Keratinocyte (primary cell): ENCODE data around the gene ALOX5.

ENCODE experiments used
- EZH2 ChIP-seq: IDR thresholded peaks from one replicate; pipeline ENCODE4 v1.6.1; 2012; ENCODE audit warnings: inconsistent platforms, mild to moderate bottlenecking, low read length, moderate library complexity
- TF ChIP-seq, protein P1 (sequence below), 3 experiments: IDR thresholded peaks in 1 of 3; conservative IDR thresholded peaks in 1 of 3; optimal IDR thresholded peaks in 1 of 3; 2 replicates in 2 of 3; 3 replicates in 1 of 3; pipeline versions ENCODE3 to v1.5.1; 2011; ENCODE audit warnings: low read length in 3 of 3, mild to moderate bottlenecking in 3 of 3, moderate library complexity in 2 of 3, control low read depth in 1 of 3, inconsistent platforms in 1 of 3; ENCODE audit not compliant: insufficient read depth in 2 of 3; ENCODE audit errors: extremely low read depth in 1 of 3

- TF ChIP-seq, protein P1, sequence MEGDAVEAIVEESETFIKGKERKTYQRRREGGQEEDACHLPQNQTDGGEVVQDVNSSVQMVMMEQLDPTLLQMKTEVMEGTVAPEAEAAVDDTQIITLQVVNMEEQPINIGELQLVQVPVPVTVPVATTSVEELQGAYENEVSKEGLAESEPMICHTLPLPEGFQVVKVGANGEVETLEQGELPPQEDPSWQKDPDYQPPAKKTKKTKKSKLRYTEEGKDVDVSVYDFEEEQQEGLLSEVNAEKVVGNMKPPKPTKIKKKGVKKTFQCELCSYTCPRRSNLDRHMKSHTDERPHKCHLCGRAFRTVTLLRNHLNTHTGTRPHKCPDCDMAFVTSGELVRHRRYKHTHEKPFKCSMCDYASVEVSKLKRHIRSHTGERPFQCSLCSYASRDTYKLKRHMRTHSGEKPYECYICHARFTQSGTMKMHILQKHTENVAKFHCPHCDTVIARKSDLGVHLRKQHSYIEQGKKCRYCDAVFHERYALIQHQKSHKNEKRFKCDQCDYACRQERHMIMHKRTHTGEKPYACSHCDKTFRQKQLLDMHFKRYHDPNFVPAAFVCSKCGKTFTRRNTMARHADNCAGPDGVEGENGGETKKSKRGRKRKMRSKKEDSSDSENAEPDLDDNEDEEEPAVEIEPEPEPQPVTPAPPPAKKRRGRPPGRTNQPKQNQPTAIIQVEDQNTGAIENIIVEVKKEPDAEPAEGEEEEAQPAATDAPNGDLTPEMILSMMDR (optimal IDR thresholded peaks at IDR 0.05 in 1 of 3, IDR thresholded peaks at IDR 0.05 in 1 of 3, conservative IDR thresholded peaks at IDR 0.05 in 1 of 3; ENCODE audit: extremely low read depth in 1 of 3, insufficient read depth in 2 of 3, low read length in 3 of 3): no peak
- no peak for TF ChIP-seq EZH2
These were observed 8.6 kb downstream of the ALOX5 start for GRCh38 chr10:45382591-45382990.
